K562 (cell line): Measurements from ENCODE around the gene CTBP2. TPM values are rescaled to one million over a fixed set of nuclear protein-coding genes. Genes with fewer than 3 reads are reported as not detected.

Experiments used
- ATAC-seq: fragments of 200-7000 bp; cut with Tn5 transposase; 3 replicates; pipeline ENCODE4 v1.9.1; 2020; ENCODE audit warnings: moderate library complexity
- BruUV-seq: library from RNA; stranded (reverse); fragments of 400-500 nt; replicated peaks from 2 replicates; lab custom pipeline; 2021; lab: Mats Ljungman, UMichigan
- CTCF ChIA-PET: fragments of 300-600 bp; formaldehyde crosslinking; extraction: SDS; loops from one replicate; lab custom pipeline; 2021; ENCODE audit warnings: low intra/inter-chr PET ratio; lab: Yijun Ruan, JAX
- POLR2A ChIA-PET: fragments of 300-600, 350-650 bp; sonication (Branson Sonifier 250); formaldehyde crosslinking; extraction: SDS; loops from one replicate; lab custom pipeline; 2021; ENCODE audit warnings: antibody characterized with exemption, inconsistent platforms; lab: Yijun Ruan, JAX
- DNase-seq, 4 experiments: peaks; one replicate each; pipeline versions ENCODE4 v3.0.0 to v3.0.0-alpha.2; 2011 to 2018; ENCODE audit warnings: low spot score in 3 of 4, mixed read lengths in 3 of 4; ENCODE audit errors: extremely low read depth in 1 of 4
- FAIRE-seq: peaks from 2 replicates; lab custom pipeline; 2011; peaks lifted over from hg19 to GRCh38; lab: Jason Lieb, UNC
- H2AFZ ChIP-seq: 2 replicates; pipeline ENCODE4 v1.6.0; 2011; ENCODE audit warnings: low read depth, low read length, control low read depth, inconsistent platforms
- H3K27ac ChIP-seq: fragments of 200-600 bp; 3 replicates; pipeline ENCODE4 v1.8.0; 2011; ENCODE audit warnings: low read depth, mild to moderate bottlenecking, control low read depth, inconsistent platforms, low read length, moderate library complexity, mixed read lengths; ENCODE audit errors: extremely low read depth
- H3K27me3 ChIP-seq, 2 experiments: fragments of 300-600 bp in 1 of 2; 2 replicates in 1 of 2; 3 replicates in 1 of 2; pipeline versions ENCODE4 v1.6.0 to v1.8.0; 2011; ENCODE audit warnings: inconsistent platforms in 2 of 2, low read length in 2 of 2, mild to moderate bottlenecking in 1 of 2, mixed read lengths in 1 of 2, moderate library complexity in 1 of 2; ENCODE audit not compliant: control insufficient read depth in 2 of 2, insufficient read depth in 2 of 2
- H3K36me3 ChIP-seq: fragments of 300-600 bp; 3 replicates; pipeline ENCODE4 v1.8.0; 2011; ENCODE audit warnings: mild to moderate bottlenecking, low read length, inconsistent platforms; ENCODE audit not compliant: control insufficient read depth, insufficient read depth
- H3K4me1 ChIP-seq, 2 experiments: fragments of 200-600 bp in 1 of 2; replicated peaks in 1 of 2; 2 replicates in 1 of 2; 3 replicates in 1 of 2; pipeline versions ENCODE4 v1.5.1 to v1.8.0; 2011; ENCODE audit warnings: inconsistent platforms in 2 of 2, low read length in 2 of 2, mild to moderate bottlenecking in 1 of 2, mixed read lengths in 1 of 2, moderate library complexity in 1 of 2; ENCODE audit not compliant: control insufficient read depth in 2 of 2, insufficient read depth in 2 of 2
- H3K4me2 ChIP-seq: 2 replicates; pipeline ENCODE4 v1.6.1; 2011; ENCODE audit warnings: low read length, control low read depth, inconsistent platforms, mixed read lengths; ENCODE audit not compliant: insufficient read depth
- H3K4me3 ChIP-seq: fragments of 200-600 bp; sonication (generic), shearing (Covaris generic); 2 replicates; pipeline ENCODE4 v1.5.1; 2016; ENCODE audit warnings: control low read depth, inconsistent platforms
- H3K79me2 ChIP-seq: fragments of 200-600 bp; 3 replicates; pipeline ENCODE4 v1.8.0; 2011; ENCODE audit warnings: low read length, inconsistent platforms; ENCODE audit not compliant: control insufficient read depth, insufficient read depth
- H3K9ac ChIP-seq, 2 experiments: 2 replicates each; pipeline versions ENCODE4 v1.6.0 to v1.6.1; 2011; ENCODE audit warnings: low read depth in 2 of 2, low read length in 2 of 2, control low read depth in 1 of 2, inconsistent platforms in 1 of 2, mild to moderate bottlenecking in 1 of 2, mixed read lengths in 1 of 2; ENCODE audit not compliant: insufficient read depth in 1 of 2
- H3K9me1 ChIP-seq: one replicate; pipeline ENCODE4 v1.6.0; 2011; ENCODE audit warnings: inconsistent platforms, mild to moderate bottlenecking, low read length, moderate library complexity; ENCODE audit not compliant: control insufficient read depth, insufficient read depth
- H3K9me3 ChIP-seq: replicated peaks from 2 replicates; pipeline ENCODE4 v1.5.1; 2011; ENCODE audit warnings: low read depth, low read length, inconsistent platforms; ENCODE audit not compliant: control insufficient read depth, insufficient read depth
- H4K20me1 ChIP-seq: replicated peaks from 2 replicates; pipeline ENCODE4 v1.6.1; 2011; ENCODE audit warnings: low read length, inconsistent platforms, mixed read lengths; ENCODE audit not compliant: control insufficient read depth, insufficient read depth
- CAMTA2 ChIP-seq: fragments of 250-450 bp; sonication (Bioruptor Pico); conservative IDR thresholded peaks from 2 replicates; pipeline ENCODE4 v1.5.1; 2022
- E2F3 ChIP-seq: fragments of 250-450 bp; sonication (Bioruptor Pico); IDR thresholded peaks from 2 replicates; pipeline ENCODE4 v1.4.0; 2020; ENCODE audit warnings: mild to moderate bottlenecking
- SMAD2 ChIP-seq: fragments of 150-350 bp; IDR thresholded peaks from 2 replicates; pipeline ENCODE4 v1.6.1; 2014; ENCODE audit warnings: low read depth, mild to moderate bottlenecking, low read length
- SRSF3 ChIP-seq: fragments of 200-400 bp; formaldehyde crosslinking; IDR thresholded peaks from 2 replicates; pipeline ENCODE4 v1.6.1; 2016; ENCODE audit warnings: mild to moderate bottlenecking, low read length, moderate library complexity; ENCODE audit not compliant: insufficient read depth
- THRB ChIP-seq: fragments of 450-650 bp; formaldehyde crosslinking; conservative IDR thresholded peaks from 2 replicates; pipeline ENCODE4 v1.4.0; 2022; ENCODE audit warnings: mild to moderate bottlenecking, missing genetic modification characterization
- ZKSCAN8 ChIP-seq: fragments of 200-800 bp; sonication (Bioruptor generic); IDR thresholded peaks from 2 replicates; pipeline ENCODE4 v1.6.1; 2016; ENCODE audit warnings: missing genetic modification characterization, missing compliant biosample characterization
- ZNF57 ChIP-seq: fragments of 450-650 bp; formaldehyde crosslinking; IDR thresholded peaks from 2 replicates; pipeline ENCODE4 v1.4.0; 2020; ENCODE audit warnings: mild to moderate bottlenecking, moderate library complexity
- ZNF696 ChIP-seq: fragments of 250-450 bp; sonication (Bioruptor Pico); conservative IDR thresholded peaks from 2 replicates; pipeline ENCODE4 v1.4.0; 2020; ENCODE audit warnings: mild to moderate bottlenecking, moderate library complexity
- ZNF830 ChIP-seq: fragments of 250-450 bp; sonication (Bioruptor Pico); IDR thresholded peaks from 2 replicates; pipeline ENCODE4 v1.5.0; 2021; ENCODE audit warnings: mild to moderate bottlenecking
- WGBS: fragments of 100-300 bp; shearing (Covaris generic); methylation state at CpG from one replicate; pipeline ENCODE4 v1.1.6; 2016; ENCODE audit warnings: low coverage, mixed read lengths; ENCODE audit not compliant: insufficient coverage; ENCODE audit errors: missing lambda C conversion rate; 5-methylcytosine and 5-hydroxymethylcytosine counted together
- in situ Hi-C: fragments of 300-500 bp; cut with MboI; formaldehyde crosslinking; loops from 4 replicates; pipeline ENCODE4 v1.15.0; 2018; ENCODE audit warnings: inconsistent platforms, mixed read lengths
- intact Hi-C: fragments of 100-400 bp; cut with micrococcal nuclease; formaldehyde crosslinking; loops from 2 replicates; pipeline ENCODE4 v1.14.2; 2022
- polyA plus RNA-seq, 8 experiments: library from polyadenylated mRNA; depleted of rRNA in 4 of 8; stranded (reverse) in 5 of 8; unstranded in 3 of 8; fragments of >200 nt; fragmentation: Nextera tagmentation in 2 of 8; fragmentation: Illumina TruSeq in 1 of 8; extraction: Ambion mirVana in 2 of 8; extraction: Trizol in 1 of 8; gene quantifications; 2 replicates each; pipeline versions ENCODE4 v1.2.1 to v1.2.3, GENCODE V29; 2011 to 2014; ENCODE audit warnings: inconsistent platforms in 1 of 8, missing spikeins in 1 of 8
- total RNA-seq, 7 experiments: library from RNA; depleted of rRNA in 6 of 7; stranded (reverse); fragments of >200 nt in 6 of 7; fragmentation: Illumina TruSeq in 2 of 7; extraction: Trizol in 2 of 7; gene quantifications; 2 replicates each; pipeline versions ENCODE4 v1.2.1 to v1.2.3, GENCODE V29; 2011 to 2021; ENCODE audit warnings: low replicate concordance in 1 of 7
- TF ChIP-seq, protein P1 (sequence below): fragments of 450-650 bp; formaldehyde crosslinking; IDR thresholded peaks from 2 replicates; pipeline ENCODE4 v1.4.0; 2020; ENCODE audit warnings: mild to moderate bottlenecking, moderate library complexity
- TF ChIP-seq, protein P2 (sequence below): sonication (generic); formaldehyde crosslinking; IDR thresholded peaks from 2 replicates; pipeline ENCODE4 v1.9.0; 2022; ENCODE audit warnings: mild to moderate bottlenecking, missing genetic modification reagents

CTBP2 gene
- total and polyA plus RNA-seq, 9 of the 15 experiments (the other 6 are each of a cell fraction or from before 2014, with no cell fraction given): 1.3 to 8.8 (median 5.1) TPM

DNA sequence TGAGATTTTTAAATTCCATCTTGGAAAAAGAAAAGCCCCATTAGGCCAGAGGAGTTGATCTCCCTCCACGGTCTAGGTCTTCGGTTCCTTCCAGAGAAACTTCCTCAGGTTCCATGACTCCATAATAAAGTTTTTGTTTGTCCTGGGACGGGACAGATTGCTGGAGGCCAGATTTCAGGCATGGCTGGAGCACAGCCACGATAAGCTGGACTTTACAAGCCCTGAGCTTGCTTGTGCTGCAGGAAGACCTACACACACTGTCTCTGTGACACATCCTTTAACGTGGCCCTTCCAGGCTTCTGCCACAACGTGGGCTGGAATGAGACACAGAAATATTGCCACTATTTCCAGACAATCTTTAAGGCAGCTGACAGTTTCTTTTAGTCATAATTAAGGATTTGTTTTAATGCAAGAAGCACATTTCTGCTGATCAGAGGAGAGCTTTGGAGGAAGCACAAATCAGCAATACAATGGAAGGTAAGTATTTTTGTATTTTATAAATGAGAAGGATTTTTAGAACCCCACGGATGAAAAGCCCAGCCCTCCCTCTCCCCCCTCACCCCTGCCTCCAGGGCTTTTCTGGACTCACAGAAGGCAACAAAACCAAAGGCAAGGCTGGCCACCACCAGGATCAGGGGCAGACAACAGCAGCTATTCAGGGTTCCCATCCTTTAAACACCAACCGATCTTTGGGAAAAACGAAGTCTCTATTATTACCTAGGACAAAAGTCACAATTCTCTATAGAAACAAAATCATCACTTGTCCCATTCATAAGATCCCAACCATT lies 6.5 kb downstream of the CTBP2 start:
- Histone ChIP-seq H3K79me2 (peaks cover 100% of the 10 kb centered on the region), H4K20me1 (peaks cover 13% of the 10 kb centered on the region; the same call in 1 of the 2 replicates), H3K27me3 (no peaks in the 10 kb centered on the region), H3K9ac (peak overlapping the region in 1 of 2 experiments; percentile 82; a peak in 2 of 4 replicates), H3K9me1 (peaks cover 5% of the 10 kb centered on the region), H3K36me3 (peaks cover 48% of the 10 kb centered on the region), H2AFZ (no peak overlapping the region), H3K9me3 (no peaks in the 10 kb centered on the region), H3K27ac (peak overlapping the region; percentile 91), H3K4me1 (peaks cover 23 to 26% of the 10 kb centered on the region in 2 experiments; a peak in 4 of 5 replicates), H3K4me3 (peak overlapping the region; percentile 25; the same call in 1 of the 2 replicates), H3K4me2 (peak overlapping the region; percentile 75)
- POLR2A ChIA-PET: interaction anchor here (1.0 to 1.2 kb wide), 3 partner anchors 8 to 101 kb away, joined by 3 to 5 read pairs (median 4); no protein-coding TSS in a partner anchor
- DNase-seq (no peak), FAIRE-seq (peak; percentile 58), ATAC-seq (no peak)
- TF ChIP-seq CAMTA2 (CRISPR knock-in tag) (no peak), ZNF830 (CRISPR knock-in tag) (no peak), ZNF696 (CRISPR knock-in tag) (no peak), SMAD2 (no peak), ZNF57 (CRISPR knock-in tag) (no peak), E2F3 (no peak), ZKSCAN8 (CRISPR knock-in tag) (no peak), SRSF3 (no peak), THRB (CRISPR knock-in tag) (no peak)
- TF ChIP-seq, protein P1, sequence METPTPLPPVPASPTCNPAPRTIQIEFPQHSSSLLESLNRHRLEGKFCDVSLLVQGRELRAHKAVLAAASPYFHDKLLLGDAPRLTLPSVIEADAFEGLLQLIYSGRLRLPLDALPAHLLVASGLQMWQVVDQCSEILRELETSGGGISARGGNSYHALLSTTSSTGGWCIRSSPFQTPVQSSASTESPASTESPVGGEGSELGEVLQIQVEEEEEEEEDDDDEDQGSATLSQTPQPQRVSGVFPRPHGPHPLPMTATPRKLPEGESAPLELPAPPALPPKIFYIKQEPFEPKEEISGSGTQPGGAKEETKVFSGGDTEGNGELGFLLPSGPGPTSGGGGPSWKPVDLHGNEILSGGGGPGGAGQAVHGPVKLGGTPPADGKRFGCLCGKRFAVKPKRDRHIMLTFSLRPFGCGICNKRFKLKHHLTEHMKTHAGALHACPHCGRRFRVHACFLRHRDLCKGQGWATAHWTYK (CRISPR knock-in tag): no peak
- TF ChIP-seq, protein P2, sequence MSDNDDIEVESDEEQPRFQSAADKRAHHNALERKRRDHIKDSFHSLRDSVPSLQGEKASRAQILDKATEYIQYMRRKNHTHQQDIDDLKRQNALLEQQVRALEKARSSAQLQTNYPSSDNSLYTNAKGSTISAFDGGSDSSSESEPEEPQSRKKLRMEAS (CRISPR knock-in tag): no peak
- intact Hi-C loops (loop anchor here (5.0 to 10.0 kb wide), 2 partner anchors 209 to 362 kb away; partner anchors contain the start of genes EEF1AKMT2 and ZRANB1), in situ Hi-C loops (loop anchor here (25.0 kb wide), 1 partner anchor 217 kb away; the partner anchor contains the start of gene ZRANB1)
- CTCF ChIA-PET: no interaction called here
- BruUV-seq: no TSS peak
- WGBS: 32% methylated on average over 9 of the region's 9 CpGs
